Large intestine (tissue), 3 donors: ENCODE measurements around the gene SNTB2. TPM values are rescaled to one million over a fixed set of nuclear protein-coding genes. Genes with fewer than 3 reads are reported as not detected.

Experiments used
- DNase-seq, 2 donors: peaks; one replicate each; pipeline versions ENCODE4 v3.0.0 to v3.0.0-alpha.2; 2013
- H3K27ac ChIP-seq: one replicate; pipeline ENCODE4 v1.5.1; 2013; ENCODE audit warnings: low read length
- H3K27me3 ChIP-seq: 2 replicates; pipeline ENCODE4 v1.6.1; 2013; ENCODE audit warnings: low read length; ENCODE audit not compliant: control insufficient read depth, insufficient read depth
- H3K36me3 ChIP-seq: 2 replicates; pipeline ENCODE4 v1.6.1; 2013; ENCODE audit warnings: low read length; ENCODE audit not compliant: control insufficient read depth, insufficient read depth
- H3K4me1 ChIP-seq: one replicate; pipeline ENCODE4 v1.6.1; 2013; ENCODE audit warnings: low read length; ENCODE audit not compliant: control insufficient read depth, insufficient read depth
- H3K4me3 ChIP-seq: one replicate; pipeline ENCODE4 v1.5.1; 2013; ENCODE audit warnings: low read length
- H3K9me3 ChIP-seq: one replicate; pipeline ENCODE4 v1.6.1; 2013; ENCODE audit warnings: mild to moderate bottlenecking, low read depth, low read length, moderate library complexity; ENCODE audit not compliant: control insufficient read depth
- WGBS: methylation state at CpG from one replicate; pipeline ENCODE4 v1.1.5; 2013; ENCODE audit warnings: low lambda C conversion rate; ENCODE audit not compliant: insufficient coverage; 5-methylcytosine and 5-hydroxymethylcytosine counted together
- polyA plus RNA-seq: library from polyadenylated mRNA; unstranded; fragments of 120-200 nt; gene quantifications from one replicate; pipeline ENCODE4 v1.2.1, GENCODE V29; 2013

The SNTB2 gene
- polyA plus RNA-seq, 1 donor, result 8.8 TPM

GRCh38 chr16:69323415-69323814, 136.5 kb downstream of the SNTB2 start:
- Histone ChIP-seq H3K9me3 (no peaks in the 10 kb centered on the region), H3K36me3 (peaks cover 80% of the 10 kb centered on the region), H3K27me3 (no peaks in the 10 kb centered on the region), H3K4me3 (no peak overlapping the region), H3K4me1 (peaks cover 30% of the 10 kb centered on the region), H3K27ac (no peak overlapping the region)
- no CpG with 5 or more reads among the region's 14 CpGs for WGBS
- DNase-seq, result no peak

DNA sequence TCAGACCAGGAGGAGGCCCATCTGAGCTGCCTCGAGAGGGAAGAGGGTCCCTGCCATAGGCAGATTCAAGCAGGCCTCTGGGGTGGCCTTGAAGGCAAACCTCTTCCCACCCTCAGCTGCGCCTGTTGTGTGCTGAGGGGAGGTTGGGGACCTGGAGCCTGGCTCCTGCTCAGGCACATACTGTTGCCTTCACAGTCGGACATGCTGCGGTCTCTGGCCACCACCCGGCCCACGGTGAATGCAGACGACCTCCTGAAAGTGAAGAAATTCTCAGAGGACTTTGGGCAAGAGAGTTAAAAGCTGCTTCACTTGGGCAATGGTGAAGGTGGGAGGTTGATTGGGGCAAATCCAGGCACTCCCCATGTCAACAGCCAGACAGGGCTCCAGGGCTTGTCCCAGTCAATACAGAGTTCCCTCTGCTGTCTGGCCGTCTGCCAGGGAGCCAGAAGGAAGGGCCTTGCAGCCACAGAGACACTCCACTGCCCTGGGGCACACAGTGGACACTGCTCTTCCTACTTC, 137.1 kb downstream of the SNTB2 start:
- H3K9me3 ChIP-seq, result no peaks in the 10 kb centered on the region
- no CpG with 5 or more reads among the region's 8 CpGs for WGBS
- H3K27ac ChIP-seq, result no peak overlapping the region
- peaks cover 80% of the 10 kb centered on the region for H3K36me3 ChIP-seq
- peaks cover 36% of the 10 kb centered on the region for H3K4me1 ChIP-seq
- no peaks in the 10 kb centered on the region for H3K27me3 ChIP-seq
- no peak overlapping the region for H3K4me3 ChIP-seq
- DNase-seq, result peak in 1 of 2 donors; percentile 16

- Histone ChIP-seq H3K36me3 (peaks cover 74% of the 10 kb centered on the region), H3K27ac (no peak overlapping the region), H3K4me3 (no peak overlapping the region), H3K27me3 (no peaks in the 10 kb centered on the region), H3K4me1 (peaks cover 42% of the 10 kb centered on the region), H3K9me3 (no peaks in the 10 kb centered on the region)
- DNase-seq, result no peak
- no CpG with 5 or more reads among the region's 10 CpGs for WGBS
These were observed 137.8 kb downstream of the SNTB2 start for GRCh38 chr16:69324585-69325253.

- peak overlapping the region; percentile 87 for H3K27ac ChIP-seq
These were observed 138.8 kb downstream of the SNTB2 start for GRCh38 chr16:69325784-69326171.

GRCh38 chr16:69326172-69326873, 139.4 kb downstream of the SNTB2 start:
- peak overlapping the region; percentile 91 for H3K27ac ChIP-seq
- H3K4me1 ChIP-seq, result peaks cover 42% of the 10 kb centered on the region
- 41% methylated on average over 4 of the region's 7 CpGs for WGBS
- DNase-seq, result peak; percentile 88 to 94
- H3K4me3 ChIP-seq, result no peak overlapping the region
- no peaks in the 10 kb centered on the region for H3K9me3 ChIP-seq
- no peaks in the 10 kb centered on the region for H3K27me3 ChIP-seq
- H3K36me3 ChIP-seq, result peaks cover 58% of the 10 kb centered on the region

More at GRCh38 chr16:69325784-69326171, 138.8 kb downstream of the SNTB2 start:
- peaks cover 64% of the 10 kb centered on the region for H3K36me3 ChIP-seq
- H3K4me1 ChIP-seq, result peaks cover 42% of the 10 kb centered on the region
- no peaks in the 10 kb centered on the region for H3K27me3 ChIP-seq
- H3K4me3 ChIP-seq, result no peak overlapping the region
- WGBS, result no CpG with 5 or more reads among the region's 6 CpGs
- H3K9me3 ChIP-seq, result no peaks in the 10 kb centered on the region
- no peak for DNase-seq

- Histone ChIP-seq H3K9me3 (no peaks in the 10 kb centered on the region), H3K4me3 (no peak overlapping the region), H3K36me3 (peaks cover 54% of the 10 kb centered on the region), H3K27ac (peak overlapping the region; percentile 91), H3K27me3 (no peaks in the 10 kb centered on the region), H3K4me1 (peaks cover 42% of the 10 kb centered on the region)
- DNase-seq, result no peak
- no CpG with 5 or more reads among the region's 14 CpGs for WGBS
These were observed 140.8 kb downstream of the SNTB2 start for GRCh38 chr16:69327585-69328310.

DNA sequence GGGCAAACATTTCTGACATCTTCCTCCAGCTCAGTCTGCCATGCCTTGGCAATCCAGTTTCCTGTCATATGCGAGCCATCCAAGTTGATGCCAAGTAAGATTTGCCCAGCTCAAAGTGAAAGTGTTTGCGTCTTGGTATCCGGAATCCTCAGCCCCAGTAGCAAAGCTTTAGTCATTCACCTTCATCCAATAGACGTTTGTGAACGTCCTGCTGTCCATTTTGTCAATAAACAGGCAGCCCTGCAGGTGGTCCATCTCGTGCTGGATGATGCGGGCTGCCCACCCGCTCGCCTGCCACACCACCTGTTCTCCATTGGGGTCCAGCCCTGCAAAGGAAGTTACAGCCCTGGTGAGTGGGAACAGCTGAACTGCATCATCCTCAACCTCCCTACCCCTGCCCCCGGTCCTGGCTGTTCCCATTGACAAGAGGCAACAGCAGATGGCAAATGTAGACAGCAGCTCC, 141.9 kb downstream of the SNTB2 start:
- Histone ChIP-seq H3K9me3 (no peaks in the 10 kb centered on the region), H3K27ac (no peak overlapping the region), H3K36me3 (peaks cover 56% of the 10 kb centered on the region), H3K27me3 (no peaks in the 10 kb centered on the region), H3K4me1 (peaks cover 42% of the 10 kb centered on the region), H3K4me3 (peak overlapping the region; percentile 76)
- no peak for DNase-seq
- WGBS, result no CpG with 5 or more reads among the region's 10 CpGs

DNA sequence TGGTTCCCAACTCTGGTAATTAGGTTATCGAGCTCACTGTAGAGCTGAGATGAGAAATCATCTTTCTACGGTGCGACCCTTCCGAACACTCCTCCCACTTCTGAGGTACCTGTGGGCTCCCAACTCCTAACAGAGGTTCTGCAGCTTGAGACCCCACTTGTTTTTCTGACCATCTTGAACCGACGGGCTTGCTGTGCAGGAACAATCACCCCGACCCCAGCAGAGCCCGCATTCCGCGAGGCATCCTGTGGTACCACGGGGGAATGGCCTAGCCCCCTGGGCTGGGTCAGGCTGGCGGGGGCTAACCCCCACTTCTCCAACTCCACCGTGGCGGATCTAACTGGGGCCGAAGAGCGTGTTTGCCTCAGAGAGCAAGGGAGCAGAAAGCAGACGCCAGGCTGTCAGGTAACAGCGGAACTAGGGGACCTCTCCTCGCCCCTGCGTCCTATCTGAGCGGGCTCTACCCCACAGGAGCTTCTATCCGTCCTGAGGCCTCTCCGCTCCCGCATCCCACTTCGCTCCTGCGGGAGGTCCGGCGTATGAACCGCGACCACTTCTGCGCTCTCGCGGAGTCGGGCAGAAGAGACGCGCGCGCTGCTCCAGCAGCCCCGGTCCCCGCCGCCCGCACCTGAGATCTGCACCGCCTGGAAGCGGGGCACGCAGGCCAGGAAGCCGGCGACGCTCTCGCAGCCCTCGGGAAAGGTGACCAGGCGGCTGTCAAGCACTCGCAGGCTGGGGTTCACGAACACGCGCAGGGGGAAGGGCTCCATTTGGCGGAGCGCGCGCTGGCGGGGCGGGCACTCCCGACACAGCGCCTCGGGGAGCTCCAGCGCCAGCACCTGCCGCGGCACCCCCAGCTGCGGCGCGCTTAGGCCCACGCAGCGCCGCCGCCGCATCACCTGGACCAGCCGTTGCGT, 142.7 kb downstream of the SNTB2 start:
- H3K4me3 ChIP-seq, result peak overlapping the region; percentile 76
- H3K36me3 ChIP-seq, result peaks cover 56% of the 10 kb centered on the region
- WGBS, result no CpG with 5 or more reads among the region's 77 CpGs
- DNase-seq, result peak in 1 of 2 donors; percentile 48
- no peaks in the 10 kb centered on the region for H3K27me3 ChIP-seq
- peaks cover 42% of the 10 kb centered on the region for H3K4me1 ChIP-seq
- H3K27ac ChIP-seq, result peak overlapping the region; percentile 54
- no peaks in the 10 kb centered on the region for H3K9me3 ChIP-seq

- Histone ChIP-seq H3K4me1 (peaks cover 40% of the 10 kb centered on the region), H3K27ac (peak within 1 kb of the TSS; percentile 74), H3K4me3 (peak within 1 kb of the TSS; percentile 76), H3K36me3 (peaks cover 59% of the 10 kb centered on the region), H3K27me3 (no peaks in the 10 kb centered on the region), H3K9me3 (no peaks in the 10 kb centered on the region)
- no CpG with 5 or more reads among the region's 93 CpGs for WGBS
- DNase-seq, result peak; percentile 92 to 97
These were observed 143.5 kb downstream of the SNTB2 start, which contains the start of gene PDF for GRCh38 chr16:69330286-69331109. Gene PDF (minus strand): TSS chr16:69330588. CDS start chr16:69330570, 18 bp downstream.
